NCI-H774 (cell line): ENCODE data around the gene NRIP2.

Source experiments
- DNase-seq: peaks from one replicate; lab custom pipeline; 2025; lab: John Stamatoyannopoulos, UW

The NRIP2 gene

DNA sequence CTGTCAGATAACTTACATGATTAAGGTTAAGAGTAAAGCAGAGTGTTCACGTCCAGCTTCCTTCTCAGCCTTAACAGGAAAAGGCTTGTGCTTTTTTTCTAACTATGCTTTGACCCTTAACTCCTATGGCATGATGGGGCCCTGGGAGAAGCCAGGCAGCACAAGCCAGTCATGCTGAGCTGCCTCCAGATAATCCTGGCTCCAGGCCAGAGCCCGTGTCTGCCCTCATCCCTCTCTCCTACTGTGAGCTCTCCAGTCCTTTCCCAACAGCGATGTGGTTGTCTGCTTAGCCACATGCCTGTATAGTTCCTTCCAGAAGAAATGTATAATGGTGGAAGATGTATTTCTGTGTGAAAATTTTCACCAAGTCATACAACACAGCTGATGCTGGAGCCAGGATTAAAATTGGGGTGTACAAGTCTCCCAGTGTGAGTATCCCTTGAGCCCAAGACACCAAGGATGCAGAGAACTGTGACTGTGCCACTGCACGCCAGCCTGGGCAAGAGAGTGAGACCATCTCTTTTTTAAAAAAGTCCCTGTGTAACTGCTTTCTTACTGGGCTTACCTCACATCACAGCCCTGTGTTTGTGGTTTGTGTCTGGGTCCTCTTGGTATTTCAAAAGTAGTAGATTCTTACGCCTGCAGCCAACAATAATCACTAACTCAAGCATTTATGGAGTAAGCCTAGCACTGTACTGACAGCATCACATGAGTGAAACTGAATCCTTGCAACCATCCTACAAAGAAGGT lies 30.3 kb downstream of the NRIP2 start:
- DNase-seq: no peak

DNA sequence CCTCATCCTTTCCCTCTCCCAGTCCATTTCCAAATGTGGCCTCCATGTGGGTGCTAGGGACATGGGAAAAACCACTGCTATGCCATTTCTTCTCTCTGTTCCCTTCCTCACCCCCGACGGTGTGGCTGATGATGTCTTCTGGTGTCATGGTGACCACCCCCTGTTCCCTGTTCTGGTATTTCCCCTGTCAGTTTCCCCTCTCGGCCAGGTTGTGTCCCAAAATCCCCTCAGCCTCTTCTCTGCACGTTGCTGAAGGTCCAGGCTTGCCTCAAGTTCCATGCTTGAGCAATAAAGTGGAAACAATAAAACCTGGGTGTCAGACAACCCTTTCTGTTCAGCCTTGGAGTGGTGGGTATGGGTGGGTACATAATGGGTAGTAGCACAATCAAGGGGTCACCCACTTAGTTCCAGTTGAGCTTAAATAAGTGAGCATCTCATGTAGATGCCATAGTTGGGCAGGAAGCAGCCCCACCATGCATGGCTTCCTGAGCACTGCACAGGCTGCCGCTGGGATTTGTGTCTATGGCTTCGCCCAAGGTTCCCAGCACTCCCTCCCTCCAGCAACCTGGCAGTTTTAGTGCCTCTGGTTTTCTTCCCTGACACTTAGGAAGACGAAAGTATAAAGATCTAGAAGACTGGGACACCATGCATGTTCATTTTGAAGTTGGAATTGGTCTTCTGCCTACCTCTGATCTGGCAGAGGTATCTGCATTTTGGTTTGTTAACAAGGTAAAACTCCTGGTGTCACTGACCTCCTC lies 31.0 kb downstream of the NRIP2 start:
- no peak for DNase-seq

DNA sequence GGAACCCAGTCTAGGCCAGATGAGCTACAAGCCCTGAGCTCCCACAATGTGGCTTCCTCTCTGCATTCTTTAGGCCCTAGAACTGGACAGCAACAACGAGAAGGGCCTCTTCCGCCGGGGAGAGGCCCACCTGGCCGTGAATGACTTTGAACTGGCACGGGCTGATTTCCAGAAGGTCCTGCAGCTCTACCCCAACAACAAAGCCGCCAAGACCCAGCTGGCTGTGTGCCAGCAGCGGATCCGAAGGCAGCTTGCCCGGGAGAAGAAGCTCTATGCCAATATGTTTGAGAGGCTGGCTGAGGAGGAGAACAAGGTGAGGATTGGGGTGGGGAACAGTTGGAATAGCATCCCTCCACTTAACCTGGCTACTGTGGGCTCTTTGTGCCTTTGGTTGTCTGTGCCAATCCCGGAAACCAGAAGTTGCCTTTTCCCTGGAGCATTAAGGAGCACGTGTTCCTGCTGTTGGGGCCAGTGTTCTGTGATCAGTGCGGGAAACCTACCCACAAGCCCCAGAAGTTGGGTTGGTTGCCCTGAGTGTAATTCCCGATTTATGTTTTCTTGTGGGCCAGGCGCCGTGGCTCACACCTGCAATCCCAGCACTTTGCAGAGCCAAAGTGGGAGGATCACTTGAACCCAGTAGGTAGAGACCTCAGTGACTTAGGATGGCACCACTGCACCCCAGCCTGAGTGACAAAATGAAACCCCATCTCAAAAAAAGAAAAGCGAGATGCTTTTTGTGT lies 33.6 kb downstream of the NRIP2 start:
- DNase-seq: no peak

DNA sequence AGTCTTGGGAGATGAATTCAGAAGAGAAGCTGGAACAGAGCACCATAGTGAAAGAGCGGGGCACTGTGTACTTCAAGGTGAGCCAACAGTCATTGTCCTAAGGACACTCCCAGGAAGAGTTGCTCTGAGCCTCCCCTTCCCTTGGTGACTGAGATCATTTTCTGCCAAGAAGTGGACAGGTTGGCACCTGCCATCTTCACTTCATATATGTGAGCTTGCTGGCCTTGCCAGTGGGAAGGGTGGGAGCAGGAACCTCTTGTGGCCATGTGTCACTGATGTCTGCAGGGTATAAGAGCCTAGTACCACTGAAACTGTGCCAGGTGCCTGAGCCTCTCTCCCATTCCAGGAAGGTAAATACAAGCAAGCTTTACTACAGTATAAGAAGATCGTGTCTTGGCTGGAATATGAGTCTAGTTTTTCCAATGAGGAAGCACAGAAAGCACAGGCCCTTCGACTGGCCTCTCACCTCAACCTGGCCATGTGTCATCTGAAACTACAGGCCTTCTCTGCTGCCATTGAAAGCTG lies 34.7 kb downstream of the NRIP2 start:
- DNase-seq: no peak

DNA sequence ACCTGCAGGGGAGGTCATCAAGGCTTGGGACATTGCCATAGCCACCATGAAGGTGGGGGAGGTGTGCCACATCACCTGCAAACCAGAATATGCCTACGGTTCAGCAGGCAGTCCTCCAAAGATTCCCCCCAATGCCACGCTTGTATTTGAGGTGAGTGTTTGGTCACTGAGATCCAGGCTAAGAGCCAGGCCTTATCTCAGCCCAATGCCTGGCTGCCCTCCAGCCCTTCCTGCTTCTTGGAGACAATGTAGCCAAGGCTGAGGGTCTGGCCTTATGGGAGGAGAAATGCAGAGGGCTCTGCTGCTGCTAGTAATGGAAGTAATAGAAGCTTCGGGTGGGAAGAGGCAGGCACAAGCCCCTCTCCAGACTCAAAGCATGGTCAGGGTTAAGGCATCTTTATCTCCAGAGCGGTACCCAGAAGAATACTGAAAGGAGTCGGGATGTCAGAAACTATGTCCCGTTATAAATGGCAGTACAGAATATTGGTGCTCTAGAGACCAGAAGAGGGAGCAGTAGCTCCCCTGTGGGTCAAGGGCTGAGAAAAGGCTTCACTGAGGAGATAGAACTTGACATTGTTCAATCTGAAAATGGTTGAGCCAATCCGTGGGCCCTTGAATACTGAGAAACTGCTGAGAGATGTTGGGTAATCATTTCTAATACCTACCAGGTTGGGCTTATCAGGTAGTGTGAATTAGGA lies 37.0 kb downstream of the NRIP2 start:
- DNase-seq: no peak

DNA sequence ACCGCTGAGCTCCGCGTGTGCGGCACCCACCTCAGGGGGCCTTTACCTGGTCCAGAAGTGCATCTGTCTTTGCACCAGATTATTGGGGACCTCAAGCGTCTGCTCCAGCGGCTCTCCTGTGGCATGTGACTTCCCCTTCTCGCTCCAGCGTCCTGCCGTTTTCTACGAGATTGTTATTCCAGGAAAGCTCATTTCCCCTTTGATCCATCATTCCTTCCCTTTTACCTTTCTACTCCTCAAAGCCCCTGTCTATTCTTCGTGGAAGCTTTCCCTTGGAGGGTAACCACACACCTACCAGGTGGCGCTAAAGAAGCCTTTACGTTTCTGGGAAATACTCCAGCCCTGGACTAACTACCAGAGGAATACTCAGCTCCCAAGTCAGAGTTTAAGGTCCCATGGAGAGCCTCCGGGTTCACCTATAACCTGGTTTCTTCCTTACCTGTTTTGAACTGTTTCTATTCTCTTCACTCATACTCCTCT lies 38.6 kb downstream of the NRIP2 start:
- DNase-seq: no peak

DNA sequence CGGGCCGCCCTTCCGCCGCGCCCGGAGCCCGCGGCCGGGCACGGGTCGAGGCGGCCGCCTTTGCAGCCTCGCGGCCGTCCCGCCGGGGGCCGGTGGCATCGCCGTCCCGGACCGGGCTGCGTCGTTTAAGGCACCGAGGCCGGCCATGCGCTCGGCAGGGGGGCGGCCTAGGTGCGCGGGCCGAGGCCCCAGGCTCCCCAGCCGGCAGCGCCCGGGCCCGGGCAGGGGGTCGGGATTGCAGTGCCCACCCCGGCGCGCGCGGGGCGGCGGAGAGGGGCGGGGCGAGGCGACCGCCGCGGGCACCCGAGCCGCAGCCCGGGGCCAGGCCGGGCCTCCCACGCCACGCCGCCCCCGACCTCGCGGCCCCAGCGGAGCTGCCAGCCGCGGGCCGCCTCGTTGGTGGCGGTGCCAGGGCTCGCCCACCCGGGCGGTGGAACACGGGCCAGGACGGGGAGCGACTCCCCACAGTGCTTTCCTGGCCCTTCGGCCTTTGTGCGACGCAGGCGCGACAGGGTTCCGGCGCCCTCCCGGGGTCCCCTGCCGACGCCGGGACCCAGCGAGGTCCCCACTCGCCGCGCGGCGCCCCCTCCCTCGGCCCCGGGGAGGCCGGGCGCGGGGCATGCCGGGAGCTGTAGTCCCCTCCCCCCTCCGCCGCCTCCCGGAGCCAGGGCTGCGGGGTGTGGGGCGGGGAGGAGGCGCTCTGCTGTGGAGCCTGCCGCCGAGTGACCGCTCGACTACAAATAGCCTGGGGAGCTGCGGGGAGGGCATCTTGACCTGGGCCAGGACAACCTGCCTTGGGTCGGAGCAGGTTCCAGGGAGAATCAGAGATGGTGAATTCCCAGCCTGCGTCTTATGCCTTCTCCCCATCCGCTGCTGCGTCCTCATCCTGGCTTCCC lies 39.3 kb downstream of the NRIP2 start:
- DNase-seq: peak; percentile 68

DNA sequence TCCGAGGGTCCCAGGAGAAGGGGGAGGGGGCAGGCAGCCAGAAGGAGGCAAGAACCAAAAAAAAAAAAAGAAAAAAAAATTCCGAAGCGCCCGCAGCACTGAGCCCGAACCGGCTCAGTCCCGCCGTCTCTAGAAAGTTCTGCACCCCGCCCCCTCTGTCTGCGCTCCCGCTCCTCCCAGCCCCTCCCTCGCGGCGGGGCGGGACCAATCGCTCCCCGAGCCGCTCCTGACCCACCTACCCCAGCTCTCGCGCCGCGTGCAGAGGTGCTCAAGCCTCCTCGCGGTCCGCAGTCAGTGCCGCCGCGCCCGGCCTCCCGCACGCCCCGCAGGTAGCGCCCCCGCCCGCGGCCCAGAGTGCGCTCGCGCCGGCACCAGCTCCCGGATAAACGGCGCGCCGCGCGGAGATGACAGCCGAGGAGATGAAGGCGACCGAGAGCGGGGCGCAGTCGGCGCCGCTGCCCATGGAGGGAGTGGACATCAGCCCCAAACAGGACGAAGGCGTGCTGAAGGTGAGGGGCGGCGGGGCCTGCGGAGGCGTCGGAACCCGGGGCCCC lies 40.0 kb downstream of the NRIP2 start, which contains the start of gene FKBP4:
TSS of gene FKBP4 (plus strand) at position 235 of the 554 bp plus-strand sequence. CDS start at position 405, 170 bp downstream.
- DNase-seq: peak; percentile 93

DNA sequence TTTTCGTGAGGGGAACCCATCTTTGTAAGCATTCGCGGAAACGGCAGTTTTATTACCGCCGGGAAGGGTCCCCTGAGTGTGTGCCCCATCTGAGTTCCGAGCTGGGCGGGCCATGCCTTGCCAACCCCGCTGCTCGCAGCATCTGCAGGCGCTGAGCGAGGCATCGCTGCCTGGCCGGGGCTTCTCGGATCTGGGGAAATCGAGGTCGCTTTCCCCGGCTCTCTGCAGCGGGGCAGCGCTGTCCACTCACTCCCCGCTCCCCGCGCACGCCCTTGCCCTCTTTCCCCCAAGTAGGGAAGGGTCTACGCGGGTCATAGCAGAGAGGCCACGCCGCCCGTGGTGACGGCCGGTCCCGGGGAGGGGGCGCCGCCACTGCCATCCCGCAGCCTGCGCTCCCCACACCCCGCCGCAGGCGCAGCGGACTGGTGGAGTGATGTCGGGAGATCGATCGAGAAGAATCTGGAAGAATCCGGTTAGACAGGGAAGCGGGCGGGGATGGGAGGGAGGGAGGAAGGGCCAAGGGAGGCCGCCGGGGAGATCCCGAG lies 40.6 kb downstream of the NRIP2 start:
- no peak for DNase-seq

DNA sequence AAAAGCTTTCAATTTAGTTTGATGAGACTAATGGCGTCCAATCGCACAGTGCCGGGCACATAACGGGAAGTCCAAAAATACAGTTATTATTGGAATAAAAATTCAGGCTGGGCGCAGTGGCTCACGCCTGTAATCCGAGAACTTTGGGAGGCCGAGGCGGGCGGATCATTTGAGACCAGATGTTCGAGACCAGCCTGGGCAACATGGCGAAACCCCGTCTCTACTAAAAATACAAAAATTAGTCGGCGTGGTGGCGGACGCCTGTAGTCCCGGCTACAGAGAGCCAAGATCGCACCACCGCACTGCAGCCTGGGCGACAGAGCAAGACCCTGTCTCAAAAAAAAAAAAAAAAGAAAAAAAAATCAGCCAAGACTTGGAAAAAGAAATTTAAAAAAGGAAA lies 41.3 kb downstream of the NRIP2 start:
- no peak for DNase-seq

DNA sequence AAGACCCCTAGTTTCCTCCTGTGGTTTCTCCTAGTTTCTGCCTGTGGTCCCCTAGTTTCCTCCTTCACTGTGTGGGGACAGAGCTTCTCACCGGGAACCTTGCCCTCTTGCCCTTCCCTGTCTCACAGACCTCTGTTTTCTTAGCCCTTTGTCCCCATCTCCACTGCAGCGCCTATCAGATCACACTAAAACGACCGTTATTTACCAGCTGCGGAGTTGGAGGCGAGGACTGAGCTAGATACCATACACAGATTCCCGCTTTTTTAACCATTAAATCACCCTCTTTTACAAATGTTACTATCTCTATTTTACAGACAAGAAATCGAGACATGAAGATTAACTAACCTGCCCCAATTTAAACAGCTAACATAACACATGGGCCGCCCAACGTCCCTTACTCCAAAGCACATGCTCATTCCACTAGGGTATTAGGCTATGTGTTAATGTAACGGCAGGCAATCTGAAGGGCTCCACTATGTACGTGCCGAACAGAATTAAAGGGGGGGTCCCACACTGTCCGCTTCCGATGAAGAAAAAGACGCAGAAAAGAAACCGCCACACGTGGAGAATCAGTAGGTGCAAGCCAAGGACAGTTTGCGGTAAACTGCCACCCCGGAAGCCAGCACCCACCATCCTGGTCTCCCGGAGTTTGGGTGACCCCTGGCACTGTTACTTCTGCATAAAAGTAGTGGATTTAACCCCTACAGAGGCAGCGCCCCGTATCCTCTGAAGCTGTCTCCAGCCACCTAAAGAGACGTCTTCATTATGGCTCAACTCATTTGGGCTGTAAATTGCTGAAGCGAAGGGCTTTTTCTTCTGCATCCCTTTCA lies 41.9 kb downstream of the NRIP2 start:
- no peak for DNase-seq

DNA sequence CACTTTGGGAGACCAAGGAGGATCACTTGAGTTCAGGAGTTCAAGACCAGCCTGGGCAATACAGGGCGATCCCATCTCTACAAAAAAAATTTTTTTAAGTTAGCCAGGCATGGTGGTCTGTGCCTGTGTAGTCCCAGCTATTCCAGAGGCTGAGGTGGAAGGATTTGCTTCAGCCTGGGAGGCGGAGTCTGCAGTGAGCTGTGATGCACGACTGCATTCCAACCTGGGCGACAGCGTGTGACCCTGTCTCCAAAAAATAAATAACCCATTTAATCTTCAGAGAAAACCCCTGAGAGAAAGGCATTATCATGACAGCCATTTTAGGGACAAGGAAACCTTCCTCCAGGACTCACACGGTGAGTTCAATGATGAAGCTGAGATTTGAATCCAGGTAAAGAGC lies 43.7 kb downstream of the NRIP2 start:
- DNase-seq: no peak

DNA sequence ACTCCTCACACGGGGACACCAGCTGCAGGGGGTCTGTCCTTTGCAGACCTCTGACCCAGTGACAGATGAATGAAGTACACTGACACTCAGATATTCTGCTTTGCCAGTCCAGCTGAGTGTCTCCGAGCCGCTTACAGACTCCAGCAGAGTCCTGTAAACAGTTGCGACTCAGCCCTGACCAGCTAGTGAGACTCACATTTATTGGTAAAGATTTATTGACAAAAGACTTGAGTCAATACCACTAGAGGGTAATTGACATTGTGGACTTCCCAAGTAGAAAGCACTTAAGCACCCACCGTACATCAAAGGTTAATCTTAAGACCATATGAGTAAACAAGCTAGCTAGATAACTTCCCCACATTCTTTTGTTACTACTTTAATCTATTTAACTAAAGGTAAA lies 49.8 kb downstream of the NRIP2 start:
- DNase-seq: peak; percentile 37

DNA sequence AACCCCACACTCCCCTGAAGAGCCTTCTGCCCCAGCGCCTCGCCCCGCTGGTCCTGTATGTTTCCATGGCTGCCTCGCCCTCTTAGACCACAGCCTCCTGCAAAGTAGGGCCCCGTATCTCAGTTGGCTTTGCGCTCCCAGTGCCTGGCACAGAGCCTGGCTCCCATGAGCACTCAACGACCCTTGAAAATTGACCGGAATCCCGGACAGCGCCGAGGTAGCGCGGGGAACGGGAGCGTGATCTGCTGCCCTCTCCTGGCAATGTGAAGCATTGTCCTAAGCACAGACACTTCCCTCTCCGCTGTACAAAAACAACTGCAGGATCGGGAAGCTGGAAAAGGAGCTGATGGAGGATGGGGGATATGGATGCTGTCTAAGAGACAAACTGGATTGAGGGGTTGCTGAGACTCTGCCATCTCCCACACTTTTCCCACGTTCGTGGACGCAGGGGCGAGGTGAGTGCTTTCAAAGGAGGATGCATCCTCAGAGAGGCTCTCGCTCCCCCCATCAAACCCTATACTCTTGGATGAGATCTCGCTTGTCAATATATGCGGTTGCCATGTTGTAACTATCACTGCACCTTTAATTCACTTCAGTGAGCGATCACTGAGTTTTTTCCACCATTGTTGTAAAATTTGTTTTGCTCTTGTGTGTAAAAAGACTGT lies 50.8 kb downstream of the NRIP2 start:
- DNase-seq: peak; percentile 76

DNA sequence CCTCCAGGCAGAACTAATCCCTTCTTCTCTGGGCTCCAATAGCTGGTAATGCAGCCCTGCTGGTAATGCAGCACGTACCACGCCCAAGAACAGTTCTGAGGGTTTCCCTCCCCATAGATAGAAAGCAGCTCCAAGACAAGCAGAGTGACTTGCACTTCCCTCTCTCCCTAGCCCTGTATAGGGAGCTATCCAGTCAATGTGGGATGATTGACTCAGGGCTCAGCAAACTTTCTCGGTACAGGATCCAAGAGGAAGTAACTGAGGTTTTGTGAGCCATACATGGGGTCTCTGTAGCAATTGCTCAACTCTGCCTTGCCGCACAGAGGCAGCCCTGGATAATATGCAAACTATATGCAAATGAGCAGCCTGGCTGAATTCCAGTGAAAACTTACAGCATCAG lies 55.6 kb downstream of the NRIP2 start:
- DNase-seq: no peak

DNA sequence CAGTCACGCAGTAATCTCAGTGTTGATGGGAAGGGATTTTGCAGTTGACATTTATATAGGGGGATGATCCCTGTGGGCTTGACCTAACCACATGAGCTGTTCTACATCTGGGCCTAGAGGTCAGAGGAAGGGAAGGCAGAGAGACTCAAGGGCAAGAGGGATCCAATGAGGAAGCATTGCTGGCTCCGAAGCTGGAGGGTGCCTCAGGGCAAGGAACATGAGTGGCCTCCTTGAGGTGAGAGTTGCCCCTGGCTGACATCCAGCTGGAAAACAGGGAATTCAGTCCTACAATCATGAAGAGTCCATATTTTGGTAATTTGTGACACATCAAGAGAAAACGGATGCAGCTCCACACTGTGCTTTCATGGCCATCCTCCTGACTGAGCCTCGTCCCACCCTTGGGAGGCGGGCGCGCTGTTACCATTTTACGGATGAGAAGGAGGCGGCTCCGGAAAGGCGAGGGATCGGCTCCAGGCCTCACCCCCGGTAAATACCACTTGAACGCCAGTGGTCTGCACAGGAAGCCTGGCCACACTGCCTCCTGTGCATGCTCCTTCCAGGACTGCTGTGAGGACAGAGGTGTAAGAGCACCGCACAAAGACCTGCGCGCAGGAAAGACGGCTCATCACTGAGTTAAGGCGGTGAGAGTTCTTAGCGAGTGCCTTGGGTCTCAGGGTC lies 58.6 kb downstream of the NRIP2 start:
- no peak for DNase-seq

DNA sequence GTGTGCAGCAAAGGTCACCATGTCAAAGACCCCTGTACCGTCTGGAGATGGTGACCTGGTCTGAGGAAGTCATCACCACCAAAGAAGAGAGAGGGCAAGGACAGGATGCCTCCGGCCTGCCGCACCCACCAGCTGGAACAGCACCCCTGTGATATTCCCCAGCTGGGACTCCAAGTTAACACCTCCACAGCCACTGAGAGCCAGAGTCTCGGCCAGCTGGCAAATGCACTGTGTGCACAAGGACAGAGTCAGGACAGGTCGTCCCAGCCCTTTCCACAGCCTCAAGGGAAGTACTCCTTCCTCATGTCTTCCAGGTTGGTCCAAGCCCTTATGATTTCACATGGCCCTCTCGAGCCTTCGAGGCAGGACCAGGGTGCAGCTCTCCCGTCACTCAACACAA lies 59.4 kb downstream of the NRIP2 start:
- DNase-seq: no peak
